ENCODE measurements around the gene DMC1.
A peak's percentile ranks its signal among the peaks of the same experiment; 100 is the strongest.
"Not testable (repeated sequence)": the region's sequence is repeated elsewhere in the genome, so short reads cannot be mapped to it uniquely, and the experiment has no call there.

Gene DMC1, protein sequence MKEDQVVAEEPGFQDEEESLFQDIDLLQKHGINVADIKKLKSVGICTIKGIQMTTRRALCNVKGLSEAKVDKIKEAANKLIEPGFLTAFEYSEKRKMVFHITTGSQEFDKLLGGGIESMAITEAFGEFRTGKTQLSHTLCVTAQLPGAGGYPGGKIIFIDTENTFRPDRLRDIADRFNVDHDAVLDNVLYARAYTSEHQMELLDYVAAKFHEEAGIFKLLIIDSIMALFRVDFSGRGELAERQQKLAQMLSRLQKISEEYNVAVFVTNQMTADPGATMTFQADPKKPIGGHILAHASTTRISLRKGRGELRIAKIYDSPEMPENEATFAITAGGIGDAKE

DNA sequence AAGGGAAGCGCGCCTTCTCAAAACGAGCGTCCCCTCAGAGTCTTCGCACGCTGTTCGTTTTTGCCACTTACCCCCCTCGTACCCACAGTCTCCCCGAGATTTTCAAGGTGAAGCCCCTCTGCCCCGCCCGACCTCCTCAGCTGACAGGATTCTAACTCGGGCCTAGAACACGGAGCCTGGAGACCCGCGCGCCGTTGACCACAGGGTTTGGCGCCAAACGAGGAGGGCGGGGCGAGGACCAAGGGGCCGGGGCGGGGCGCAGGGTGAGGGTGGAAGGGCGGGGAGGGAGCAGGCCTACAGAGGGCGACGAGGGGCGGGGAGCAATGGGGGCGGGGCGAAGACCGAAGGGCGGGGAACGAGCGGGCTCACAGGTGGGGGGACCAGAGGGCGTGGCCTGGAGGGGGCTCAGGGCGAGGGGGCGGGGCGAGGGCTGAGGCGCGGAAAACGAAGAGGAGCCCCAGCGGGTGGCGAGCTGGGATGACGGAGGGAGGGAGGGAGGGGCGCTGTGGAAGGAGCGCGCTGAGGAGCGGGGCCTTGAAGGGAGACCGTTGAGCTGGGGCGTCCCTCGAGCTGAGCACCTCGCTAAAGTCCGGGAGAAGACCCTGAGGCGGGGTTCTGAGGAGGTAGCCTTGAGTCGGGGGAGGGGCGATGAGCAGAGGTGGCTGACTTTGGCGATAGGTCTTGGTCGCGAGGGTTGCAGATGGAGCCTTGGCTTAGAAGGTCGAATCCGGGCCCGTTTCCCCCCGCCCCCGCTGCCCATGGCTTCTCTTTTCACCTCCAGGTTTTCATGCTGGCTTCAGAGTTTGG is at the start of gene DMC1:
DMC1 (minus strand) TSS at position 212 of the 807 bp plus-strand sequence. CDS start 1,927 bp downstream, outside the sequence.
- DNase-seq: peak; percentile 99

DNA sequence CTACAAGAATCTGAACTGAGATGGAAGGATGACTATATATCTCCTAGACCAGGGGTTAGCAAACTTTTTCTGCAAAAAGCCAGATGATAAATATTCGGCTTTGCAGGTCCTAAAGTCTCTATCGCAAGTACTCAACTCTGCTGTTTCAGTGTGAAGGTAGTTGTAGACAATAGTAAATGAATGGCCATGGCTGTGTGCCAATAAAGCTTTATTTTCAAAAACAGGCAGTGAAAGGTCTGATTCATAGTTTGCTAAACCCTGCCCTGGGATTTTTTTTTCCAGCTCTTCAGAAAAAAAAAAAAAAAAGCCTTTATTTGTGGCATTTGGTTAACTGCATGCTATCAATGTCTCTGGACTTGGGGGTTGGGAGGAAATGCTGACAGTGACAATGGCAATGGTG is 48.7 kb upstream of the DMC1 start:
- no peak for DNase-seq

DNA sequence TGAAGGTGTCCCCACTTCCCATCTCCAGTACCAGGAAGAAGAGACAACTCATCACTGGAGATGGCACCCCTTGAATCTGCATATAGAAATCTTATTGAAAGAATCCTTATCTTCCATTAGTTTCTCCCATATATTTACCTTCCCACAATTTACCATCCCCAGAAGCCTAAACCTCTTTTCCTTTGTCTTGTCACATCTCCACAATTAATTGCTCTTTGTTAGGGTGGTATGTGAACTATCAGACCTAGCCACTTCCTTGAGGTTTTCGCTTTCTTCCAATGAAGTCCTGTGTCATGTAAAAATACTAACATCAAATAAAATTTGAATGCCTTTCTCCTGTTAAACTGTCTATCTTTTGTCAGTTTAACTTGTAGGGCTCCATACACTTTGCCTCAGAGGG is 48.3 kb upstream of the DMC1 start:
- no peak for DNase-seq

DNA sequence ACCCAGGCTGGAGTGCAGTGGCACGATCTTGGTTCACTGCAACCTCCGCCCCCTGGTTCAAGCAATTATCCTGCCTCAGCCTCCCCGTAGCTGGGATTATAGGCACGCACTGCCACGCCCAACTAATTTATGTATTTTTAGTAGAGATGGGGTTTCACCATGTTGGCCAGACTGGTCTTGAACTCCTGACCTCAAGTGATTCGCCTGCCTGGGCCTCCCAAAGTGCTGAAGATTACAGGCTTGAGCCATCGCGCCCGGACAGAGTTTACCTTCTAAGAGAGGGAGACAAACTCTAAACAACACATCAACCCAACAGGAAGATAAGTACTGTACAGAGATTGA is 45.1 kb upstream of the DMC1 start:
- not testable (repeated sequence) for DNase-seq

DNA sequence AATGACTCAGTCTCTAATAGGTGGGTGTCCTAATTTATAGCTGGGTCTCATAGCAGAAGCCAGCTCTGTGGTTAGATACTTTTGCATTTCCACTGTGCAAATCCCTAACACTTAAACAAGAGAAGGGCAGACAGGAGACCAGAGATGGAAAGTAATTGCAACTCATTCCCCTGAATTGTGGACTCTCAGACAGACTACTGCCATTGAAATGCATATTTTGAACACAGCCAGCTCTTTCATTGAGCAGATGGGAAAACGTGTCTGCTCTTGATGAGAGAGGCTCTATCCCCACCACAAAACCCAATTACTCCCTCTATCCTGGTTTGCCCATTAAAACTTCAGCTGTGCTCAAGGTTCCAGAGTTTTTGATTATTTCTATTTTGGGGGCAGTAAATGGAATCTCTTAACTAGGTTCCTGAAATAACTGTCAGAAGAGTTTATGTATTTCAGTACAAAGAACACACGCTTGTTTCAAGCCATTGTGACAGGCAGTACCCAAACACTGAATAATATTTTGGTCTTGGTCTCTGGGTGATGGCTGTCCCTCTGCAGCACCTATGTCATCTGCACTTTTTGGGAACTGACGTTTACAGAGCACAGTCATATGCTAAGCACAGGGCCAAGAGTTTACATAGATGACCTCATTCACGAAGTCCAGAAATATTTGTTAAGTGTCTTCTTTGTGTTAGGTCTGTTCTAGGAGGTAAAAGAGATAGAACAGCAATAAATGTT is 44.5 kb upstream of the DMC1 start:
- DNase-seq: no peak

DNA sequence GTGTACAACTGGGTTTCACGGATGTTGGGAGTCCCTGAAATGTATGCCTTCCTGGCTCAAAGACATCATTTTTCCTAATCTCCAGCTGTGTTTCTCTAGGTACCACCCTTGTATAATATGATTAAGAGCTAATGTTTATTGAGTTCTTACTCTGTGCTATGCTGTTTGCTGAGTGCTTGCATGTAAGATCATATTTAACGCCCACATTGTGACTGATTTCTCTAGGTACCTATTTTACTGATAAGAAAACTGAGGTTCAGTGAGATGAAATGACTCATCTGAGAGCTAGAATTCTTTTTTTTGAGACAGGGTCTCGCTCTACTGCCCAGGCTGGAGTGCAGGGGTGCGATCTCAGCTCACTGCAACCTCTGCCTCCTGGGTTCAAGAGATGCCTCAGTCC is 43.6 kb upstream of the DMC1 start:
- no peak for DNase-seq

DNA sequence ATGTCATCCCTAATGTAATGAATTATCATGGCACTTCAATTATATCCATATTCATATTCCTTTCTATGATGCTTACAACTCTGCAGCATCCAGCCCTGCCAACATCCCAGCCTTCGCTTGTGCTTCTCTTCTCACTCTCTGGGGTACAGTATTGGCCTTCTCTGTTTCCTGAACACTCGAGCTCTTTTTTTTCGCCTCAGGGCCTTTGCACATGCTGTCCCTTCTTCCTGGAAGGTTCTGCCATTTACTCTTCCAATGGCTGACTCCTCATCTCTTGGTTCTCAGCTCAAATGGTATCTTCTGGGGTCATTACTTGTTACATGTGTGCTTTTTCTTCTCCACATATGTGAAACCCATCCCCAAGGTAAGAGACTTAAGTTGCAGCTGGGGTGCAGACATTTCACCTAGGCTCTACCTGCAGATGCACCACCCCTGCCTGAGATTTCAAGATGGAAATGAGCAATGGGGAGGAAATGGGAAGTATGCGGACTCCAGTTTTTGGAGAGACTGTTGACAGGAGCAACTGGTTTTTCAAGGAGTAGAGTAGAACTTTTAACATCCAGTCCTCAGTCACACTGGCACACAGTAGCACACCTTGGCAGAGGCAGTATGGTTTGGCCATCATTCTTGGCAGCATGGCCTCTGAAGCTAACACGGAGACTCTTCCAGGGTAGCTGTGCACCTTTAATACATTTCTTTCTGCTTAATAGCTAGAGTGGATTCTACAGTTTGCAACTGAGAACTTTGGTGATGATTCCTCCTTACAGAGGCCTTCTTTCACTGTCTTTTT is 42.4 kb upstream of the DMC1 start:
- DNase-seq: no peak

DNA sequence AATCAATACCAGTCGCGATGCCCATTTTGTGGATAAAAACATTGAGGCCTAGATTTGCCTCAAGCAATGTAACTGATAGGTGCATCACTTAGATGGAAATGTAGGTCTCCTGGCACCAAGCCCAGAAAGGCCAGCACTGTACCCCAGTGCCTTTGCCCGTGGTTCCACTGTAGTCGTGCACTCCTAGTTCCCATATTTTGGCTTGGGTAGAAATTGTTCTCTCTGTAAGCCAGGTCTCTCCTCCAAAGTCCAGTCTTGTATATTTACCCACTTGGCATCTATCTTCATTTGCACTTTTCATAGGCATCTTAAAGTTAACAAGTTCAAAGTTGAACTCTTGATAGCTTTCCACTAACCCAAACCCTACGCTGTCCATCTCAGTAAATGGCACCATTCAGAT is 41.6 kb upstream of the DMC1 start:
- no peak for DNase-seq

DNA sequence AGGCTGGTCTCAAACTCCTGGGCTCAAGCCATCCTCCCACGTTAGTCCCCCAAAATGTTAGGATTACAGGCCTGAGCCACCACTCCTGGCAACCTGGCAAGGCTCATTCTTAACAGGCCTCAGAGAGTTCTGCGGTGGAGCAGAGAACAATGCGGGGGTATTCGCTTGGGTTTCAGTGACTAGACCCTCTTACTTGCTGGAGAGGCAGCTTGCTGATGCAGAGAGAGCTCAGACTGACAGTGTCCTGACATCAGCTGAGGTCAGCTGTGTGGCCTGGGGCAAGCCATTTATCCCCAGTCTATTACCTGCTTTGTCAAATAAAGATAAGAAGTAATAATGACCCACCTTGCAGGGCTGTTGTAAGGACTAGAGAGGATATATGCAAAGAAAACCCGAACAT is 40.3 kb upstream of the DMC1 start:
- DNase-seq: no peak

DNA sequence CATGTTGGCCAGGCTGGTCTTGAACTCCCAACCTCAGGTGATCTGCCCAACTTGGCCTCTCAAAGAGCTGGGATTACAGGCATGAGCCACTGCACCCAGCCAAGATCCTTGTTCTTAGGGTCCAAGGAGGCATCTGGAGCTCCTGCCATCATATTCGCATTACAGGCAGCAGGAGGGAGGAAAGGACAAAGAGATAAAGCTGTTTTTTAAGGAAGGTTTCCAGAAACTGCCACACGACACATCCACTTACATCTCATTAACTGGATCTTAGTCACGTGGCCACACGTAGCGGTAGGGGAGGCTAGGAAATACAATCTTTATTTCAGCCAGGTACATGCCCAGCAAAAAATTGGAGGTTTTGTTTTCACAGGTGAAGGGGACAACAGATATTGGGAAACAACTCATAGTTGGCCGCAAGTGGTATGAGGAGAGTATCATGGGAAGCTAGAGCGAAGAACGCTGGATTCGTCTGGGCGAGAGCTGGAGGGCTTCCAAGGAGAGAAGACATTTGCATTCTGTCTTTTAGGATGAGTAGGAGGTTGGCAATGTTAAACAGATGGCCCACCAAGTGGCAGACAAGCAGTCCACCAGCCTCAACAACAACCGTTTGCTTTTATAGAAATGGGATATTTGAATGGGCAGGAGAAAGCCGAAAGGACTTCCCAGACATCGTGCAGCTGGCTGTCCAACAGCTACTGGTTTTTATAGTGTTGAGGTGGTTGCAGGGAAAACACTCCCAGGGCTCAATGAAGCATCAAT is 39.2 kb upstream of the DMC1 start:
- DNase-seq: no peak

DNA sequence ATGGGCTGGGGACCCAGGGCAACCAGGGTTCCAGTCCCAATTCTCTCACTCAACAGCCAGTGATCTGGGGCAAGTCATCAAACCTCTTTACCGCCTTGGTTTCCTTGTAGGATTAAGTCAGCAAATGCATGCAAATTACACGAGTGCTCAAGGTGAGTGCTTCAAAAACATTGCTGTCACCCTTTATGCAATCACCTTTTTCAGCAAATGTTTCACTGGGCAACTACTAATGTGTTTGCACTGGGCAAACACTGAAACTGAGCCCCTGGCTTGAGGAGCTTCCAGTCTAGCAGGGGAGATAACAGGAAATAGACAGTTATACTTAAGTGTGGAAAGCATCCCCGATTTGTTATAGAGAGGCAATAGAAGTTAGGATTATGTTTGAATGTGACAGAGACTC is 37.7 kb upstream of the DMC1 start:
- no peak for DNase-seq

DNA sequence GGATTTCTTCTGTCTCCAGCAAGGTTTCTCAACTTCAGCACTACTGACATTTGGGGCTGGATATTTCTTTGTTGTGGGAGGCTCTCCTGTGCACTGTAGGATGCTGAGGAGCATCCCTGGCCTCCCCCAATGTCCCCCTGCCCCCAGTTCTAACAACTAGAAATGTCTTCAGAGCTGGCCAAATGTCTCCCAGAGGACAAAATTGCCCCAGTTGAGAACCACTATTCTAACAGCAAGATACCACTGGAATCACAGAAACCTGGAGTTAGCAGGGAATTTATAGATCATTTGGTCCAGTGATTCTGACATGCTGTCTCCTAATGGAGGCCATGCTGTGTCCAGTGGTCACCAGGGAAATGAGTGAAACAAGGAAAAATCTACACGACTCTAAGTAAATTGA is 32.2 kb upstream of the DMC1 start:
- DNase-seq: no peak

DNA sequence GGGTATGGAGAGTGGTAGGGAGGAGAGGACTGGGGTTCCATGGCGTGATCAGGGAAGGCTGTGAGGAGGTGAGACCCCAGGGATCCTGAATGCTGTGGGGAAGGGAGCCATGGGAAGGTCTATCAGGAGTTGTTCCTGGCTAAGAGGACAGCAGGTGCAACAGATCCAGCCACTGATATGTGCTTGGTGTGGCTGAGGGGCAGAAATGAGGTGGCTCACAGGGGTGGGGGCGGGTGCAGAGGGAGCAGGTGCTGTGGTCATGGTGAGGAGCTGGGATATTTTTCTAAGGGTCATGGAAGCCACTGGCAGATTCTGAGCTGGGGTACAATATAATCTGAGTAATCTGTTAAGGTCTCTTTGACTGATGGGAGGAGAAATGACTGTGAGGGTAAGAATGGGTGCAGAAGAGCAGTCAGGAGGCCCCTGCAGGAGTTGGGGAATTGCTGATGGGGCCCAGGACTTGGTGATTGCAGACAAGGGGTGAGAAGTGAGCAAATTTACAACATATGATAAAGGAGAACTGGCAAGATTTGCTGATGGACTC is 31.3 kb upstream of the DMC1 start:
- no peak for DNase-seq

DNA sequence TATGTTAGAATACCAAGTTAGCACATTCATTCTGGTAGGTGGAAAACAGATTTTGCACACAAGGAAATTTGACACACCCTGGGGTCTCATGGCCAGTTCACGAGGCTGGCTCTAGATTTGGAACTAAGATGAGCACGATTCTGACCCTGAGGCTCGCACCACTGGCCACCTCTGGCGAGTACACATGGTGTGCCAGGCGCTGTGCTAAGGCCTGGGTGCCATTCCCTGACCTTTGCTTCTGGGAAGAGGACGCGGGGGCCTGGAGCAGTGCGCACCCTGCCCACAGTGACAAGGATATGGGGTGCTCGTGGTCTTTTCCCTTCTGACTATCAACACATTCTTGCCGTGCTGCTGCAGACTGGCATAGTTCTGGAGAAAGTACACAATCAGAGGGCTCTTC is 29.5 kb upstream of the DMC1 start:
- DNase-seq: no peak

DNA sequence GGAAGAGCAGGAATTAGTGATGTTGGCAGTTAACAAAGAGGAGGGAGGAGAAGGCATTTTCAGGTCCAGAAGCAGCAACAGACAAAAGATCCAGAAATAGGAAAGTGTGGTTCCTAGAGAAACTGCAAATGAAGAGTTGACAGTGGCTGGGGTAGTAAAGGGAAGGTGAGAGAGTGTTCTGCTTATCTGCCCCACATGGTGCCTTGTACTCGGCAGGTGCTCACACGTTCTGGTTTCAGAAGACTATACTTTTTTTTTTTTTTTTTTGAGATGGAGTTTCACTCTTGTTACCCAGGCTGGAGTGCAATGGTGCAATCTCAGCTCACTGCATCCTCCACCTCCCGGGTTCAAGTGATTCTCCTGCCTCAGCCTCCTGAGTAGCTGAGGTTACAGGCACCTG is 12.9 kb upstream of the DMC1 start:
- DNase-seq: not testable (repeated sequence)

DNA sequence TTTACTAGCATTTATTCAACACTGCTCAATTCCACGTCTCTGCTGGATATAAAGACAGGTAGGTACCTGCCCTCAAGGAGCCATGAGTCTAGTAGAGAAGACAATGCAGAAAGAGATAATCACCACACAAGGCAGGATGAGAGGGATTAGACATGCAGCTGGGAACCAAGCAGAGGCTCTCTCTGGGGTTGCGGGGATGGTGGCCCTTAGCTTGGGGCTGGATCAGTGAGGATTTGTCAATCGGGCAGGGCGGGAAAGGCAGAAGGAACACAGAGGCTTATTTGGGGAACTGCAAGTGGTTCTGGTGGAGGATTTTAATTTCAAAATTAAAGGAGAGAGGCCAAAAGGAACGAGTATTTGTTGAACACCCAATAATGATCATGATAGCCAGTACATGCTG is 8.5 kb upstream of the DMC1 start:
- DNase-seq: no peak

DNA sequence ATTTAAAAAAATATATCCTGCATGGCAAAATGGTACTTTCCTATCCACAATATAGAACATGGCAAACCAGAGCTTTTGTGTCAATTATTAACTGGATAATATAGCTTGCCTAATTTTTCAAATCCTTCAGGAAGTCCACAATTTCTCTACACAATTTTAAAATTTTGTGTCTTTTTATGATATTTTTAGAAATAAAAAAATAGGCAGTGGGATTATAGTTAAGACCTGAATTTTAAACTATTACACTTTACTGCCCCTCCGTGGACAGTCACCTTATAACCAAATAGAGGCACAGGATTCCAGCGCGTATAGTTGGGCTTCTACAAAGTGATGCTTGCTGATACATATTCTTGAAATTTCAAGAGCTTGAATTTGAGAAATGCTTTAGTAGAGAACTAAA is 2.1 kb upstream of the DMC1 start:
- DNase-seq: peak; percentile 81

DNA sequence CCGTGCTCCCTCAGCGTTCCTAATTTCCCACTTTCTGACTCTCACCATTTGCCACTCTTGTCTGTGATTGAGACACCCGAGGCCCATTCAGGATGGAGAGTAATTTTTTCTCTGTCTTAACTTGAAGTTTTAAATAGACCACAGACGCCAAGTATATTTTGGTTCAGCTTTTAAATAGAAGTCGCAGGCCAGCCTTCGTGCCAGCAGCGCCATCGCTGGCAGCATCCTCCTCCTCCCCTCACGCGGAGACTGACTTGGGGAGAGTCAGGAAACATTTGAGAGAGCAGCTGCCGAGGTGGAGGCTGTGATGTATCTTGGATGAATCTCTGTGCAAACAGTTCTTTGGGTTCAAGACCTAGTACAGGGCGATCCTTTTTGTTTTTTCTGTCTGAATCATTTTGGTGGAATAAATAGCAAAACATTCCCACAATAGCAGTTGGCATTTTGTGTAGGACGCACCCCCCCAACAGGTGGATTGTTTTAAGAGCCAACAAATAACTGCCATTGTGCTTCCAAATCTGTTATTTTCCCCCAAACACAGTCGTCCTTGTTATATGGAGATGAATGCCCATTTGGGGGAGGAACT is 889 bp upstream of the DMC1 start:
- peak; percentile 74 for DNase-seq

DNA sequence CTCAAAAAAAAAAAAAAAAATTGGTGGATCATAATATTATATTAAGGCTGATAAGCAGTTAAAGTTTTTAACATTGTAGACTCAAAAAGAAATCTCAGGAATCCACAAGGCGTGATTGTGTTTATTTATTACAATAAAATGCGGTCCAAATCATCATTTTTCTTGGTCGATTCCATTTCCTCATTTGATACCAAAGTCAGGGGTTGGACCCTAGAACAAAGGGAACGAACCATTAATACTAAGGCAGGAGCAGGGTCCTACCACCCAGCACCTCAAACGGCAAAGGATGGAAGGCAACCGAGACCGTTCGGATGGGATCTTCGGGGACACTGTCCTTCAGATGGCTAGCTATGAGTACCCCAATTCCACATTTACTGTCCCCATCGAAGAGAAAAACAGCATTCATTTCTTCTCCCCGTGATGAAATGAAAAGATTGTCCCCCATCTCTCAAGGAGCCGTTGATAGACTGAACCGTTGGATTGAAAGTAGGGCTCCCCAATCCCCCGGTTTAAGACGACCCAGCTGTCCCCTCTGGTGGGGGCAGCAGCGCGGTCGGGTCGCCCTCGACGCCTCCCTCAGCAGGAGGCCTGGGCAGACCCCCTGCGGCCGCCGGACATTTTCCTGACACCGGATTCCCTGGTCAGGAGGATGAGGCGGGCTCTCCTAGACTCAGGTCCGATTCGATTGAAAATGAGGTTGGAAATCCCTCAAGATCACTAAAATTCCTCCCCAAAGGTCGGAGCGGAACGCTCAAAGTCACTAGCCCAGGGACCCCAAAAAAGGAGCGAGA is 607 bp downstream of the DMC1 start:
- peak; percentile 34 for DNase-seq

DNA sequence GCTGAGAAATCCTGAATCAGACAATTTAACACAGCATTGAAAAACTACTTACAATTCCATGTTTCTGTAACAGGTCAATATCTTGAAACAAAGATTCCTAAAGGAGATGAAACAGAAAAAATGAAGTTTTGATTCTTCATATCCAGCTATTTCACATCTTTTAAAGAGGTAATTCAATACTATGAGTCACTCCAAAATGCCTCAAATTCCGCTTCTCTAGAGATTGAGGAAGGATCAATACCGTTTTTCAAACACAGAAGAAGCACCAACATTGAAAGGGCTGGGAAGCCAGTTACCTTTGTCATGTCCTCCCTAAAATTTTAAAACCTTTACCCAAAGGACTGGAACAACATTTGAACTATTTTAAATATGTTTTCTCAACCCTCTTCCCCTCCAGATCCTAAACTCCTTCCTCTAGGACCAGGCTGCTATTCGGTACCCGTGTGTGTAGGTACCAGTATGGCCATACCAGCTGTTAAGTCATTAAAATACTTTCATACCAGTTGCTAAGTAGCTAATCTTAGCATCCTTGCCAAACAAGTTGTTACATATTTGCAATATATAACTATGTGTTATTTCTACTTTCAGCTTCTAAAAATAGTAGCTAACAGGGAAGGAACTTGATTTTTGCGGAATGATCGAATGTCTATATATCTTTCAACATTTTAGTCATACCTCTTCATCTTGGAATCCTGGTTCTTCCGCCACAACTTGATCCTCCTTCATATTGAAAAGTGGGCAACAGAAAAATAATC is 2.3 kb downstream of the DMC1 start:
- DNase-seq: no peak

Data from hematopoietic multipotent progenitor cell treated with erythropoietin and hydrocortisone succinate and interleukin-3 and kit ligand, for 4 days (in vitro differentiated cells).